ENCODE data around the gene MRPL53. TPM values are rescaled to one million over a fixed set of nuclear protein-coding genes. Genes with fewer than 3 reads are reported as not detected.
"Not testable (repeated sequence)": the region's sequence is repeated elsewhere in the genome, so short reads cannot be mapped to it uniquely, and the experiment has no call there.

Gene MRPL53
- total RNA-seq, 1 donor from 2014 or later, result 48.9 TPM

- DNase-seq (ENCODE audit: low spot score) (no peak), ATAC-seq (no peak)
Observed at GRCh38 chr2:74457129-74457548, 15.3 kb downstream of the MRPL53 start.

GRCh38 chr2:74454654-74455511, 17.6 kb downstream of the MRPL53 start, which contains the start of gene INO80B:
TSS of gene INO80B (plus strand) at chr2:74455087. CDS start at chr2:74455117, 30 bp downstream.
- ATAC-seq (peak; percentile 75), DNase-seq (ENCODE audit: low spot score) (peak; percentile 97)

GRCh38 chr2:74450570-74451190, 21.8 kb downstream of the MRPL53 start:
- DNase-seq (ENCODE audit: low spot score) (no peak), ATAC-seq (no peak)

DNA sequence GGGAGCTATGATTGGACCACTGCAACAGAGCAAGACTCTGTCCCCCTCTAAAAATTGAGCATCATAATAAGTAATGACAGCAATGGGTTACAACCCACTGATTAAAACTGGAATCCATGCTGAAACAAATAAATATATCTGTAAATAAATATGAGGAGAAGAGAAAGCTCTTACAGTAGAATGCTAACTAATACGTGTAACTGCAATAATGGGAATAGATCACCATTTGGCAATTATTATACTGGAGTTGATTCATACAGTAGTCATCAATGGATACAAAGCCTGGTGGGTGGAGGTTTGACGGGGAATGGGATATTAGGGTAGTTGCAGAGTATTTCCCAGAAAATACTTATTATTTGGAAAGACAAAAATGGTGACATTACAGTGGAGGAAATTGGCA, 23.7 kb downstream of the MRPL53 start:
- ATAC-seq (no peak), DNase-seq (ENCODE audit: low spot score) (no peak)

GRCh38 chr2:74447230-74447999, 25.1 kb downstream of the MRPL53 start:
- peak; percentile 76 for DNase-seq (ENCODE audit: low spot score)

DNA sequence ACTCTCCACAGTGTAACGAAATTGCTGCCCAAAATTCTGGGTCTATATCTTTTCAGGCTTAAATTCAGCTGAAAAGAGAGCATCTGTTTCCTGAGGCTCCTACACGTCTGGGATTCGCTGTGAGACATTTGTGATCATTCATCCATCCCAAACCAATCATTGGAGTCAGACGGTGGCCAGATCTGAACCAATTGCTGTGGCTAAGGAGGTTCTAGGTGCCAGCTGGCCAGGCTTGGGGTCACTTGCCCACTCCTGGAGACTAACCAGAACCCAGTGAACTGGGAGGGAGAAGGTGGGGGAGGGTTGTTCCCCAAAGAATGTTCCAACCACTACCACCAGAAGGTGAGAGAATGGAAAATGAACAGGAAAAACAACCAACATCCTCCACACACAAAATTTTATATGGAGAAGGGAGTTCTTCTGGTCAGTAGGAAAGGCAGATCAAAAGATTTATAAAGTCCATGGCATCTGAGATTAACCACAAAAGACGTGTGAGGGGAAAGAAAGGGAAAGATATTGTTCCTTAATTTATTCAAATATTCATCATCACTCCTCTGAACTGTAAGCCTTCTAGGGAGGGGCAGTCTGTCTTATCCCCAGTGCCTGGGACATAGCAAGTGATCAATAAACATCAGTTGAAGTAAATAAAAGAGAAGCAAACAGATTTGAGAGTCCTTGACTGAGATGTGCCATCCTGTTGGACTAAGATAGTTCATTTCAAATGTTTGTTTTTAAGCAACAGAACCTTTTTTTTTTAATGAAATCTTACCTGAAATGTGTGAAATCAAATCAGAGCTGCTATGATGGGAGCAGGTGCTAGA, 27.8 kb downstream of the MRPL53 start:
- ATAC-seq, result no peak

More at GRCh38 chr2:74447230-74447999, 25.1 kb downstream of the MRPL53 start:
- ATAC-seq, result peak; percentile 82

DNA sequence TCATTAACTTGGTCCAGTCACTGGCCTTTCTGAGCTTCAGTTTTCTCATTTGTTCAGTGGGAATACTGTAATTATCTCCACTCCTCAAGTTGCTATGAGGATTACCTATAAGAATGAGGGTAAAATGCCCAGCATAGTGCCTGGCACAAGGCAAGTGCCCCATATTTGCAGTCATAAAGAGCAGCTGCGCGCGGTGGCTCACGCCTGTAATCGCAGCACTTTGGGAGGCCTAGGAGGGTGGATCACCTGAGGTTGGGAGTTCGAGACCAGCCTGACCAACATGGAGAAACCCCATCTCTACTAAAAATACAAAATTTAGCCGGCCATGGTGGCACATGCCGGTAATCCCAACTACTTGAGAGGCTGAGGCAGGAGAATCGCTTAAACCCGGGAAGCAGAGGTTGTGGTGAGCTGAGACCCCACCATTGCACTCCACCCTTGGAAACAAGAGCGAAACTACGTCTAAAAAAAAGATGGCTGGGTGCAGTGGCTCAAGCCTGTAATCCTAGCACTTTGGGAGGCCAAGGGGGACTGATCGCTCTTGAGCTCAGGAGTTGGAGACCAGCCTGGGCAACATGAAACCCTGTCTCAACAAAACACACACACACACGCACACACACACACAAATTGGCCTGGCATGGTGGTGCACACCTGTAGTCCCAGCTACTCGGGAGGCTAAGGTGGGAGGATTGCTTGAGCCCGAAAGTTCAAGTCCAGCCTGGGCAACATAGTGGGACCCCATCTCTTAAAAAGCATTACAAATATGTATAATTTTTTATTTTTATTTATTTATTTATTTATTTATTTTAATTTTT, 29.8 kb downstream of the MRPL53 start:
- not testable (repeated sequence) for DNase-seq (ENCODE audit: low spot score); ATAC-seq

More for the DNA sequence above, 27.8 kb downstream of the MRPL53 start:
- DNase-seq (ENCODE audit: low spot score), result no peak

- ATAC-seq (peak; percentile 71), DNase-seq (ENCODE audit: low spot score) (peak; percentile 89)
Observed at GRCh38 chr2:74441690-74442482, 30.6 kb downstream of the MRPL53 start, which contains the start of gene RTKN. TSS of gene RTKN (minus strand) at chr2:74441937. CDS start at chr2:74441816, 121 bp downstream.

DNA sequence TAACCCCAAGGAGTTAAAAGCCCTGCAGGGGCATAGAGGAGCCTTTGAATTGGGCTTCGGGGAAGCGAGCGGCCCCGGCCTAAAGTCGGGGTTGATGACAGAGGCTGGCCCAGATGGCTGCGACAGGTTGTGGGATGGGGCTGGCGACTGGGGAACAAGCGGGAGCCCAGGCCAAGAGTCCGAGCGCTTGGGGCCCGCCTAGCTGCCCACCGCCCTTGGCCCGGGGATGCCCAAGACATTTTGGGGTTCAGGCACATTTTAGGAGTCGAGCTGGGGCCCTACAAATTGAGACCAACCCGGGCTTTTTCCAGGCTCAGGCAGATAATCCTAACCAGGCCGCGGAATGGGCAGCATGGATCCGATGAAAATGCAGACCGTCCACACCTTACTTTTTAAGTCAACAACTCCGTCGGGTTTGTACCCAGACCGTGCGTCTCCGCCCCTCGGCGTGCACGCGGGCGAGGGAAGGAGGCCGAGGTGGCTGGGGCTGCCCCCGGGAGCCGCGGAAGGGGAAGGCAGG, 31.2 kb downstream of the MRPL53 start:
- no peak for DNase-seq (ENCODE audit: low spot score)
- ATAC-seq, result peak; percentile 7

DNA sequence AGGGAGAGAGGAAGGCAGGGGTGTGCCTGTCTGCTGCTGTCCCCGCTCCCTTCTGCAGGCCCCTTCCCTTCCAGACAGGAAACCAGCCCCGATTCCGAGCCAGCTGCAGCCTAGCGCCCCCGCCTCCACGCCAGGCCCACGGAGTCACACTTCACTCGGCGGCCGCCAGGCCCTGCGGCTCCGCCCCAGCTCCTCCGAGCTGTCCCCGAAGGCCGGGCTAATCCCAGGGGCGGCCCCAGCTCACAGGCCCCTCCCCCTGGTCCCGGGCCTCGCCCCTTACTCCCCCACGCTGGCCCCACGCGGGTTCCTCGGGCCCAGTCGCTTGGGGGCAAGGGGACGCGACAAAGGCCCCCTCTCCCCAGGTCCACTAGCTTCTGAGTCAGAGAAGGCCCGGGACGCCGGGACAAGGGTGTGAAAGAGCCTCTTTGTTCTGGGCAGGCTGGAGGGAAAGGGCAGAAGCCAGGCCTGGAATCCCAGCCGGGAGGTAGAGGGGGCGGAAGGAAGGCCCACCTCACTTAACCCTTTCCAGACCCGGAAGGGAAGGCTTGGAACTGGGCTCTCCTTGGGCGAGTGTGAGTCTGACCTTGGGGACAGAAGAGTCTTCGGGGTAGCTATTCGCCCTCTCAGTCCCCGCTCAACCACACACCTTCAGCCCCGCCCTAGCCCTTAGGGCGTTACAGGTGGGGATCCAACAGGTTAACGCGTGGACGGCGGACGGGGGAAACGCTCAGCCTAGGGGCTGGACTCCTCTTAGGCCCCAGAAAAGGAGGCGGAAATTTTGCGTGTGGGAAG, 31.9 kb downstream of the MRPL53 start:
- ATAC-seq (peak; percentile 80), DNase-seq (ENCODE audit: low spot score) (peak; percentile 89)

DNA sequence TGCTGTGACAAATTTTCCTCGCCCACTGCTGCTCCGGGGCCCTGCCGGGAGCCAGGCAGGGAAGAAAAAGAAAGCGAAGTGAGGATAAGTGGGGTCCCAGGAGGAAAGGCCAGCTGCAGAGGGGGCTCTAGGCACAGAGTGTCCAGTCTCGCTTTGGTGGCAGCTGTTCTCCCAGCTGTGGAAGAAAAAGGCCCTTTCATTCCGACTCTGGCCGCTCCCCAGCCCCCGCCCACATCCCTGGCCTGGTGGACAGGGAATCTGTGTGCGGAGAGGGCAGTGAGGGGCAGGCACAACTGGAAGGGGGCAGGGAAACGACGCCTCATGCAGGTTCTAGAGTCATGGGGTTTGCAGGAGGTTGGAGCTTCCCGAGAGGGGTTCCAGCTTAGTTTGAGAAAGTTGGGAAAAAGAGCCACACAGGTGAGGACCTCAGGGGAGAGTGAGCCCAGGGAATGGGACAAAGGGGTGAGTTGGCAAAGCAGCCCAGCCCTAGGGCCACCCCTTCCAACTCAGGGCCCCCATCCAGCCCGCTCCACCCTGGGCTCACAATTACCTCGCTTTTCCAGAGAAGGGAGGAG, 32.6 kb downstream of the MRPL53 start:
- no peak for DNase-seq (ENCODE audit: low spot score)
- peak; percentile 21 for ATAC-seq

- ATAC-seq (no peak), DNase-seq (ENCODE audit: low spot score) (no peak)
Observed at GRCh38 chr2:74439373-74439772, 33.1 kb downstream of the MRPL53 start.

DNA sequence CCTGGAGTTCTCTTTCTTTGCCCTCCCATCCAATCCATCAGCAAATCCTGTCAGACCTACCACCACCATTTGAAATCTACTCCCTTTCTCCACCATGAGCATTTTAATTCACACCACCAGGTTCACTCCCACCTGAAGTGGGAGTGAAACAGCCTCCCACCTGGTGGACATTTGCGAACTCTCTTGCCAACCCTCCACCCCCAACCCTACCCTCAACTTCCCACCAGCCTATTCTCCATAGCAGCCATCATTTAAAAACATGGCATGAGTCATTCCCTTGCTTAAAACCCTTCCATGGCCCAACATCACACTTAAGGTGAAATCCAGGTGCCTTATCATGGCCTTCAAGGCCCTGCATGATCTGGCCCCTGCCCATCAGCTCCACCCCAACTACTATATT, 34.2 kb downstream of the MRPL53 start:
- DNase-seq (ENCODE audit: low spot score), result no peak
- ATAC-seq, result no peak

GRCh38 chr2:74436848-74437695, 35.4 kb downstream of the MRPL53 start:
- ATAC-seq, result no peak
- no peak for DNase-seq (ENCODE audit: low spot score)

DNA sequence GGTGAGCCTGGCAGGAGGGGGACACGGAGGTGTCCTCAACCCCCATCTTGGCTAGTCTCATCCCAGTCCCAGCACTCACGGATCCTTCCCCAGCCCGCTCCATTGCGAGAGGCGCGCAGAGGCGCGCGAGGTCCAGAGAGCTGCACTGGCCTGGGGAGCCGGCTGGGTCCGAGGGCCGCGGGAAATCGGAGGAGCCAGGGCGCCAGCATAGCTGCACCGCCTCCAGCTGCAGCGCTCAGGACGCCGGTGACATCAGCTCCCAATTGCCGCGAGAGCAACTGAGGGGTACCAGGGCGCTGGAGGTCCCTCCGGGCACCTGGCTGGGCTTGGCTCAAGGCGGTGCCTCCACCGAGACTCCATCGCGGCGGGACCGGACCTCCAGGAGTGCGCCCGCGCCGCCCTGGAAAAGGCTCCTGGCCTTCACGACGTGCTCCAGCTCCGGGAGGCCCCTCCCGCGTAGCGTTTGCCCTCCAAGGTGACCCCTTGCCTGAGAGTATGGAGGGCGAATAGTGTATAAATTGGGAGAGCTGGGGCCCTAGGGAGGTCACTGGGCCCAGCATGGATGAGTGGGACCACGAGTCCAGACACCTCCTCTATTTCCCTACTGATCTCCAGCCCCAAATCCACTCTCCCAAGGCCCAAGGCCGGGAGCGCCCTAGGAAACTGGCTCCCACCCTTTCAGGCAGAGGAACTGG, 36.2 kb downstream of the MRPL53 start:
- no peak for DNase-seq (ENCODE audit: low spot score)

GRCh38 chr2:74430502-74430901, 42.0 kb downstream of the MRPL53 start:
- no peak for DNase-seq (ENCODE audit: low spot score)
- peak; percentile 51 for ATAC-seq

More for the DNA sequence above, 36.2 kb downstream of the MRPL53 start:
- ATAC-seq, result no peak
